NCI-H1105 (cell line): Measurements from ENCODE around the gene KPTN.
"Not testable (repeated sequence)": the region's sequence is repeated elsewhere in the genome, so short reads cannot be mapped to it uniquely, and the experiment has no call there.

ENCODE experiments used
- DNase-seq: peaks from one replicate; lab custom pipeline; 2025; lab: John Stamatoyannopoulos, UW

The KPTN gene

GRCh38 chr19:47491358-47492136 is 7.5 kb upstream of the KPTN start:
- DNase-seq, result no peak

- DNase-seq, result no peak
Measured at GRCh38 chr19:47490847-47491246, 6.8 kb upstream of the KPTN start.

- DNase-seq, result no peak
Measured at GRCh38 chr19:47490031-47490430, 6.0 kb upstream of the KPTN start.

- DNase-seq, result no peak
Measured at GRCh38 chr19:47489072-47489914, 5.3 kb upstream of the KPTN start.

- DNase-seq, result no peak
Measured at GRCh38 chr19:47487551-47488515, 3.8 kb upstream of the KPTN start.

GRCh38 chr19:47486900-47487299 is 2.9 kb upstream of the KPTN start:
- no peak for DNase-seq

- DNase-seq, result not testable (repeated sequence)
Measured at GRCh38 chr19:47486220-47486619, 2.2 kb upstream of the KPTN start.

GRCh38 chr19:47485210-47485609 is 1.2 kb upstream of the KPTN start:
- no peak for DNase-seq

GRCh38 chr19:47483200-47483599 is 819 bp downstream of the KPTN start:
- DNase-seq, result no peak

- DNase-seq, result no peak
Measured at GRCh38 chr19:47481460-47482052, 2.5 kb downstream of the KPTN start.

GRCh38 chr19:47480658-47481057 is 3.4 kb downstream of the KPTN start:
- no peak for DNase-seq

- DNase-seq, result no peak
Measured at GRCh38 chr19:47479701-47480503, 4.1 kb downstream of the KPTN start.

- DNase-seq, result no peak
Measured at GRCh38 chr19:47476438-47476972, 7.5 kb downstream of the KPTN start.

GRCh38 chr19:47475465-47475864 is 8.6 kb downstream of the KPTN start:
- no peak for DNase-seq

GRCh38 chr19:47473336-47473735 is 10.7 kb downstream of the KPTN start:
- DNase-seq, result no peak

GRCh38 chr19:47471733-47472457 is 12.1 kb downstream of the KPTN start, which contains the start of gene SLC8A2:
Gene SLC8A2 (minus strand): TSS chr19:47471893. CDS start chr19:47466403, 5,490 bp downstream.
- DNase-seq, result peak; percentile 66

GRCh38 chr19:47471381-47471732 is 12.7 kb downstream of the KPTN start:
- no peak for DNase-seq

- no peak for DNase-seq
Measured at GRCh38 chr19:47470447-47471195, 13.4 kb downstream of the KPTN start.

GRCh38 chr19:47469719-47470118 is 14.3 kb downstream of the KPTN start:
- DNase-seq, result peak; percentile 62
